HG02588 (cell line): ENCODE data around the gene AP2A2.

ENCODE experiments used
- ATAC-seq: cut with Tn5 transposase; IDR thresholded peaks from one replicate; pipeline ENCODE4 v1.9.1; 2021; ENCODE audit warnings: mild to moderate bottlenecking, moderate library complexity; ENCODE audit not compliant: unreplicated experiment

The AP2A2 gene

GRCh38 chr11:1052133-1053011 is 126.7 kb downstream of the AP2A2 start:
- no peak for ATAC-seq

DNA sequence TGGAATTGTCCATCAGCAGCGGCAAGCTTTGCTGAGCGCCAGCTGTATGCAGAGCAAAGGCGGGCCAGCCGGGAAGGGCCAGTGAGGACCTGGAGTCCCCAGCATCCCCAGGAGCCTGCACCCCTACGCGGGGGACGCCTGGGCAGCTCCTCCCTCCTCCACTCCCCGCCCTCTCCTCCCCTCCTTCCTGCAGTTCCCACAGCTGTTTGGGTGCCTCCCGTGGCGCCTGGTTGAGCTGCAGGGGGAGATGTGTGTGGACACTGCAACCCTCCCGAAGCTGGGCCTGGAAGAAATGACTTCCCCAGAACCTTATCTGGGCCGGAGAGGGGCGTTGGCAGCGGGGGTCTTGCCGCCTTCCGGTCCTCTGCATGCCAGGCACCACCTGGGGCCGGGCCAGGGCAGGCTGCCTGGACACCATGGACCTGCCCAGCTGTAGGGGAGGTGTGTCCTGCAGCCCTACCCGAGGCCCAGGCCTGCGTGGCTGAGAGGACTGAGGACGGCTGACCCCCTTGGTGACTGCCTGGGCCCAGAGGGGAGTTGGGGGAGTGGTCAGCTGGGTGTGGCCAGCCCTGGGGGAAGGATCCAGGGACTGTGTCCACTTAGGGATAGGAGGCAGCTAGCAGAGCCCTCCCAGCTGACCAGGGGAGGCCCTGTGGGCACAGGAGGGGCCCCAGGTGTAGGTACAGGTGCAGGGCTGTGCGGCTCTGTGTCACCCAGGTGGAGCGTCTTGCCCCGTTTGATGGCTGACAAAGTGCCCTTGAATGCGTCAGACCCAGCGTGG is 127.6 kb downstream of the AP2A2 start:
- ATAC-seq: no peak

DNA sequence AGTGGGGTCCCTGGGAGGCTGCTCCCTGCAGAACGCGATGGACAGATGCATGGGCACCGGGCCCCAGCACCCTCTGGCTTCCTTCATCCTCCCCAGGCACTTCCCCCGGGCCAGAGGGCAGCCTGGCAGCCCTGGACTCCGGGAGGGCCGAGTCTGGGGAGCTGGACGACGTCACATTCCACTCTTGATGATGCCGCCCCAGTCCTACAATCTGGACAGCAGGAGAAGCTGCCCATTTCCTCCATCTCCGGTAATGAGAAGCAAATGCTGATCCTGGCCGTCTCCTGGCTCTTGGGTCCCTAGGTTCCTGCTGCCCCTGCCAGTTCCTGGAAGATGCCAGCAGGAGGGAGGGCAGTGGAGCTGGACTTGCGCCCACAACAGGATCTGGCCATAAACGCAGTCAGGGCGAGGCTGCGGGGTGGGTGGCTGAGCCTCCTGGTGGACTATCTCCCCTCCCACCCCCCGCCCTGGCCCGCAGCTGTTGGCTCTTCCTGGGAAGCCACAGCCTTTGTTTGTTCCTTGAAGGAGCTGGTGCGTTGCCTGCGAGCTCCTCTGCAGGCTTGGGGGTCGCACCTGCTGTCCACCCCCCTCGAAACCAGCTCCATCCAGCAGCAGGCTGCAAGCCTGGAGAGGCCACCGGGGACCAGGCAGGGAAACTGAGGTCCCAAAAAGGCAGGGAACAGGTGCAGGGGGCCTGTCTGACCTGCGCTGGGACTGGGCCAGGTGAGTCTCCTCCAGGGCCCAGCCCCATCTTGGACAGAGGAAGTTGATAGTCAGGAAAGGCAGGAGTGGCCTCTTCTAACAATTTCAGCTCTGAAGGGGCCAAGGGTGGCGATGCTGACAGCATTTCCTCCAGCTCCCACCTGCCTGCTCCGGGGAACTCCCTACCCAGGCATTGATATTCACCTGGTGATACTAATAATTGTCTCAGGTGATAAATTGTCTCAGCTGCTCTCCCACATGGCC is 128.8 kb downstream of the AP2A2 start:
- ATAC-seq: no peak

DNA sequence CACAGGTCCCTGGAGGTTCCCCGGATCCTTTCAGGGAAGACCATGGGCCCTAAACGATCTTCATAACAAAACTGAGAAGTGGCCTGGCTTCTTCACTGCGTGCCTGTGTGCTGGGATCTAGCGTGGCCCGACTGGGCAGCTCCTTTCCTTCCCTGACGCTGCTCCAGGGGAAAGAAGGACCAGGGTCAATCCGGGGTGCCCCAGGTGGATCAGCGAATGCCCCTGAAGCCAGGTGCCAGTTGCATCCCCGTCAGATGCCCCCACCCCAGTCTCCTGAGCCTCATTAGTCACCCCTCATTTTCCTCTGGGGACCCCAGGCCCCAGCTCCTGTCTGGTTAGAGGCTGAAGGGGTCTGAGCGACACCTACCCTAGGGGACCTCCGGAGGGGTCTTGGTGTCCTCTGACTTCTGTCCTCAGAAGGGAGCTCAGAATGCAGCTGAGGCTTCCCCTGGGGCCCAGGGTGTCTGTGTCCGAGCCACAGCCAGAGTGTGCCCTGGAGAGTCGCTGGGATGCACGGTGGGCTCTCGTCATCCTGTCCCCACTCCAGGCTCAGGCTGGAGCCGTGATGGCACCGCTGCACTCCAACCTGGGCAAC is 129.5 kb downstream of the AP2A2 start:
- no peak for ATAC-seq

GRCh38 chr11:1055990-1056771 is 130.5 kb downstream of the AP2A2 start:
- no peak for ATAC-seq

DNA sequence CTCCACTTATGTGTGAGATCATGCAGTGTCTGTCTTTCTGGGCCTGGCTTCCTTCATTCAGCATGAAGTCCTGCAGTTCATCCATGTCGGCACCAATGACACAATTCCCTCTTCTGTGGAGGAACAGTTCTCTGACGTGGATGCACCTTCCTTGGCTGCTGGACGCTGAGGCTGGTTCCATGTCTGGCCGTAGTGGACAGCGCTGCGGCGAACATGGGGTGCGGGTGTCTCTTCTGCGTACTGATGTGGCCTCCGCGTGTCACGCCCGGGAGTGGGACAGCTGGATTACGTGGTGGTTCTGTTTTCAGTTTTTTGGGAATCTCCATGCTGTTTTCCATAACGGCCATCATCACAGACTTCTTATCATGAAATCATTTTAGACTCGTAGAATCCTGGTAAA is 132.1 kb downstream of the AP2A2 start:
- no peak for ATAC-seq

- ATAC-seq: no peak
Observed at GRCh38 chr11:1059759-1060158, 134.1 kb downstream of the AP2A2 start.

- no peak for ATAC-seq
Observed at GRCh38 chr11:1060410-1060809, 134.7 kb downstream of the AP2A2 start.

DNA sequence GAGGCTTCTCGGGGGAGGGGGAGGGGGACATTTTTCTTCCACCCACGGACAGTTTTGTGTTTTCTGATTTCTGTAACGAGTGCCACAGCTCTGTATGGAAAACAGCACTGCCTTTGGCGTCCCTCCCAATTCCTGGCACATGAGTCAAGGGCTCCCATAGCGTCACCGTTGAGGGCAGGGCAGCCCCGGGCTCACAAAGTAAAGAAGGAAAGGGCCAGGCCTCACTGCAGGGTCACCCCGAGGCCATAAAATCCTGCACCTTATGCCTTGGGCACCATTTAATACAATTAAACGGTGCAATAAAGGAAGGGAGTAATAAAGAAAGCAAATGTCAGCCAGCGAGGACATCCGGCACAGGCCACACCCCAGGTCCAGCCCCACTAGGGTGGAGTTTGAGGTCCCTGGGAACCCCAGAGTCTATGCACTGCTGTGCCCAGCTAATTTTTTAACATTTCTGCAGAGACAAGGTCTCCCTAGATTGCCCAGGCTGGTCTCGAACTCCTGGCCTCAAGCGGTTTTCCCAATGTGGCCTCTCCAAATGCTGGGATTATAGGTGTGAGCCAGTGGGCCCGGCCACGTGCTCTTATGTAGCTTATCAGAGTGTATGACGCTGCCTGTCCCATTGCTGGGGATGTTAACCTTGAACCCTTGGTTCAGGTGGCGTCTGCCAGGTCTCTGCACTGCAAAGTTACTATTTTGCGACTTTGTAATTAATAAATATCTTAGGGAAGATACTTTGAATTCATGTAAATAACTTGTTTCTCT is 135.4 kb downstream of the AP2A2 start:
- no peak for ATAC-seq
